Fibroblast of gingiva (primary cell): ENCODE results near the gene EYS.
"Not testable (repeated sequence)": the region's sequence is repeated elsewhere in the genome, so short reads cannot be mapped to it uniquely, and the experiment has no call there.

Experiments used
- DNase-seq: peaks from one replicate; pipeline ENCODE4 v3.0.0-alpha.2; 2011; ENCODE audit warnings: low read depth

EYS gene

GRCh38 chr6:64476935-64477334 lies 1230.1 kb downstream of the EYS start:
- no peak for DNase-seq

DNA sequence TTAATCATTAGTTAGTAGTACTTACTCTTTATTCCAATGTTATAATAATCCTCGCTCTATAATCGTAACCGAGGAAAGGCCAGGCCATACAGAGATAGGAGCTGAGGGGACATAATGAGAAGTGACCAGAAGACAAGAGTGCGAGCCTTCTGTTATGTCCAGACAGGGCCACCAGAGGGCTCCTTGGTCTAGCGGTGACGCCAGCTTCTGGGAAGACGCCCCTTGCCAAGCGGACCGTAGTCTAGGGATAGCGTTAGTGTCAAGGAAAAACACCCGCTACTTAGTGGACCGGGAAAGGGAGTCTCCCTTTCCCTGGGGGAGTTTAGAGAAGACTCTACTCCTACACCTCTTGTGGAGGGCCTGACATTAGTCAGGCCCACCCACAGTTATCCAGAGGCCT lies 1237.6 kb downstream of the EYS start:
- not testable (repeated sequence) for DNase-seq

GRCh38 chr6:64467656-64468055 lies 1239.4 kb downstream of the EYS start:
- no peak for DNase-seq

- DNase-seq: no peak
Measured at GRCh38 chr6:64459411-64459944, 1247.5 kb downstream of the EYS start.

- DNase-seq: not testable (repeated sequence)
Measured at GRCh38 chr6:64448101-64448500, 1258.9 kb downstream of the EYS start.

GRCh38 chr6:64445038-64445437 lies 1262.0 kb downstream of the EYS start:
- DNase-seq: no peak

GRCh38 chr6:64439274-64439673 lies 1267.8 kb downstream of the EYS start:
- DNase-seq: no peak

DNA sequence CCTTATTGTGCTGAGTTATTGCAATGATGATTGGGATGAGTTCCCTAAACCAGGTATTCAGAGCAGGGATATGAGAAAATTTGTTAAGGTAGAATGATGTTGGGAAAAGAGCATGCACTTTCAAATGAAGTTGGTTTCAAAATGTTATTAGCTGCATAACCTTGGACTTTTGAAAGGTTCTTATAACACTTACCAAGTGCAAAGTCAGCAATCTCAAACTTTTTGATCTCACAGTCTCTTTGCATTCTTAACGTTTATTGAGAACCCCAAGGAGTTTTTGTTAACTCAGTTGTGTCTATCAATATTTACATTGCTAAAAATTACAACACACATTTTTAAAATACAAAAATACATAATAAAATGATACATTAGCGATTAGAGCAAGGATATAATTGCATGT lies 1269.0 kb downstream of the EYS start:
- DNase-seq: no peak

DNA sequence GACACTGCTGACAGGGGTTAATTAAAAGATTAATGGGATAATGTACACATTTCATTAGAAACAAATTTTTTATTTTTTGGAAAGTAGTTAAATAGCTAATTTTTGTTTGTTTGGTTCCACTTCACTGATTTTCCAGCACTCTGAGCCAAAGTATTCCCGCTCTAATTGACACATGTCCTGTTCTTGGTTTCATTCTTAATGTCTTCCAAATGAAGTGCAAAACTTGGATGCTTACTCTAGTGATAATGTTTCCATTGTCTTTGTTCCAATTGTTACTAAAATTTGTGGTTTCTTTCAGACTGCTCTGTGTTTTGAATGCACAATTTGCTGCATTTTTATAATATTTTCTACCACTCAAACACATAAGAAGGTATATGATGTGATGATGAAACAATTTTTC lies 1277.1 kb downstream of the EYS start:
- DNase-seq: no peak

DNA sequence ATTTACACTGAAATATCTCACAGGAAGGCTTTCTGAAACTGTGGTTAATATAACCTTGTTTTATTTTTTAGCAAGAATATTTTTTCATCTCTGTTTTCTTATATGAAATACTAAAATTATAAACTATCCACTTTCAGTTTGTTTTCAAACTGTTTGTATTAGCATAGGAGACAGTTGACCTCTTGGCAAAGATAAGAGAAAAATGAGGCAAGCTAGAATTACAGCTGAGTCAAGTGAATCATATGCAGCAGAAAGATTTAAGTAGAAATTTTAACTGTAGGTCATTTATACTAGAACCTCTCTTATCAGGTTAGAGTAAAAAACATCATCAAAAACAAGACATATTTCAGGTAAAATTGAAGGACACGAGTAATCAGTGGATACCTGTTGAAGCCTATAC lies 1278.8 kb downstream of the EYS start:
- no peak for DNase-seq

- DNase-seq: peak; percentile 73
Measured at GRCh38 chr6:64415926-64416325, 1291.1 kb downstream of the EYS start.

- peak; percentile 33 for DNase-seq
Measured at GRCh38 chr6:64411226-64411625, 1295.8 kb downstream of the EYS start.

GRCh38 chr6:64409948-64410347 lies 1297.1 kb downstream of the EYS start:
- no peak for DNase-seq

DNA sequence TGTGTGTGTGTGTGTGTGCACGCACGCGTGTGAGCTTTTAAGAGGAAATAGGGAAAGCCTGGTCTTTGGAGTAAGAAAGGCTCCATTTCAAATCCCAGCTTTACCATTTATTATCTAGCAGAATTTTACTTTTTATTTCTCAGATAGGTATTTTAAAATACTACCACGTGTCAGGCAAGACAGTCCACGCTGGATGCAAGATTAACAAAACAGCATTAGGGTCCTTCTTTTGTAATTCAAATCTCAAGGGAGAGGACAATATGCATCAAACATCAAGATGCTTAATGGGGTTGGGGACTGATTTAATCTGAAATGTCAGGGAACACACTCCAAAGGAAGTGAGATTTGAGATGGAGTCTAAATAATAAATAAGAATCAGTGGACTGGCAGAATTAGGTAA lies 1302.6 kb downstream of the EYS start:
- DNase-seq: no peak

DNA sequence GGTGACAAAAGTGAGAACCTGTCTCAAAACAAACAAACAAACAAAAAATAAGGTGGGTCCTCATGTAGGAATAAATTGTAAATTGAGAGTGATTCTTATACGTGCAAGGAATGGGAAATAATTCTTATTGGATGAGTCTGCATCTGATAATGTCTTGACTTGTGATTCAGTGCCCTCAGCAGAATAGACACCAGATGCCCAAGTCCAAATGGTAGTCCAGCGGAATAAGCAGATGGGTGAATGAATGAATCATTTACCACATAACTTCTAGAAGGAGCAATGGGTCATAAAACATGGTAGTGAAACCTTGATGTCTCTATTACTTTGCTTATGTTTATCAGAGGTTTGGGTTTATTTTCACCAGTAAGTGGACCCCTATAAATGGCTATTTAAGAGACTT lies 1323.7 kb downstream of the EYS start:
- no peak for DNase-seq

DNA sequence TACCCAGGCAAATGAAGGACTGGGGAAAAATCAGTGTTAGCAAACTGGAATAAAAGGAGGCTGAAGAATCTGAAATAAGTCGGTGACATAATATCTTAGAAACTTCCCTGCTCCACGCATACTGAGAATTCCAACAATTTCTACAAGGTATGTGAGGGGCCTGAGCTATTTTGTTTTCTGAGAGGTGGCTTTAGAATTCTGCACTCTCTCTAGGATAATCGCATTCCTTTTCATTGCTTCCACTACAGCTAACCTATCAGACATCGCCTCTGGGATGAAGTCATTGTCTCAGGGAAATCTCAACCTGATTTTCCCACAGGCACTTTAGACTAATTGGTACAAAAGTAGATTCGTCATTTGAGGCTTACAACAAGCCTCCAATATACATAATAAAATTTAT lies 1330.6 kb downstream of the EYS start:
- DNase-seq: no peak

- DNase-seq: no peak
Measured at GRCh38 chr6:64357430-64357829, 1349.6 kb downstream of the EYS start.

- no peak for DNase-seq
Measured at GRCh38 chr6:64347411-64347810, 1359.6 kb downstream of the EYS start.

DNA sequence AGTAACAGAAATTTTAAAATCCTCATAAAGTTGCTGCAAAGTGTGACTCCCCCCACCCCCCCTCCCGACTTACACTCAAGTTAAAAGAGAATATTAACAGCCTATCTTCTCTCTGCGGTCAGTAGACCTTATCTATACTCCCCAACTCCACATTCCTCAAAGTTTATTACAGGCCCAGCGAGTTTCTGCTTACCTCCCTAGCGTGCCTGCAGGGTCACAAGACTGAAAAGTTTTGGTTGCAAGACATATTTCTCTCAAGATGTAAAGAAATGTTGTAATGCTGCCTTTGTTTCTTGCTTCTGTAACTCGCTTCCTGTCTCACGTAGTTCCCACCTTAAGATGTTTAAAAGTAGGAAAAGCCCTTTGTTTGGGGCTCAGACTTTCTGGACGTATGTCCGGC lies 1371.8 kb downstream of the EYS start:
- DNase-seq: no peak

DNA sequence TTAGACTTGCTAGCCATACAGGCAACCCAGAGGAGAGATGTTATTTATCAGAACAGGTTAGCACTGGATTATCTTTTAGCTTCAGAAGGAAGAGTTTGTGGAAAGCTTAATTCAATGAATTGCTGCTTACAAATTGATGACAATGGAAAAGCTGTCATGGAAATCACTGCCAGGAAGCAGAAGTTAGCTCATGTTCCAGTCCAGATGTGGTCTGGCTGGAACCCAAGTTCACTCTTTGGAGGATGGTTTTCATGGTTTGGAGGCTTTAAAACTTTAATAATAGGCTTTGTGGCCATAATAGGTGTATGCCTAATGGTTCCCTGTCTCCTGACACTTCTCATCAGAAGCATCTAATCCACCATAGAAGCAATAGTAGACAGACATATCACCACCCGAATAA lies 1372.4 kb downstream of the EYS start:
- no peak for DNase-seq

- peak; percentile 29 for DNase-seq
Measured at GRCh38 chr6:64330694-64331307, 1376.2 kb downstream of the EYS start.

GRCh38 chr6:64326939-64327338 lies 1380.1 kb downstream of the EYS start:
- no peak for DNase-seq

DNA sequence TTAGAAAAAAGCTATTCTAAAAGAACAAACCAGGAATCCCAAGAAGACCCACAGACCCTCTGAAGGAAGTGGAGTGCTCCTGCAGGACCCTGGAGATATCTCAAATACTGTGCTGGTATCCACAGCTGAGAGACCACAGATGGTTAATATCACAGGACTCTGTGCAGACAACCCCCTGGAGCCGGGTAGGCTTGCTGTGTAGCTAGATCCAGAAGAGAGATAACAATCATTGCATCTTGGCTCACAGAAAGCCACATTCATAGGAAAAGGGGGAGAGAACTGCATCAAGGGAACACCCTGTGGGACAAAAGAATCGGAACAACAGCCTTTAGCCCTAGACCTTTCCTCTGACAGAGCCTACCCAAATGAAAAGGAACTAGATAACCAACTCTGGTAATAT lies 1381.9 kb downstream of the EYS start:
- DNase-seq: no peak

GRCh38 chr6:64310214-64310613 lies 1396.8 kb downstream of the EYS start:
- DNase-seq: no peak
